ENCODE results near the gene RANBP10. TPM values are rescaled to one million over a fixed set of nuclear protein-coding genes. Genes with fewer than 3 reads are reported as not detected.

Gene RANBP10
- total and polyA plus RNA-seq, 2 experiments from 2014 or later, result 9.0 to 13.6 TPM

DNA sequence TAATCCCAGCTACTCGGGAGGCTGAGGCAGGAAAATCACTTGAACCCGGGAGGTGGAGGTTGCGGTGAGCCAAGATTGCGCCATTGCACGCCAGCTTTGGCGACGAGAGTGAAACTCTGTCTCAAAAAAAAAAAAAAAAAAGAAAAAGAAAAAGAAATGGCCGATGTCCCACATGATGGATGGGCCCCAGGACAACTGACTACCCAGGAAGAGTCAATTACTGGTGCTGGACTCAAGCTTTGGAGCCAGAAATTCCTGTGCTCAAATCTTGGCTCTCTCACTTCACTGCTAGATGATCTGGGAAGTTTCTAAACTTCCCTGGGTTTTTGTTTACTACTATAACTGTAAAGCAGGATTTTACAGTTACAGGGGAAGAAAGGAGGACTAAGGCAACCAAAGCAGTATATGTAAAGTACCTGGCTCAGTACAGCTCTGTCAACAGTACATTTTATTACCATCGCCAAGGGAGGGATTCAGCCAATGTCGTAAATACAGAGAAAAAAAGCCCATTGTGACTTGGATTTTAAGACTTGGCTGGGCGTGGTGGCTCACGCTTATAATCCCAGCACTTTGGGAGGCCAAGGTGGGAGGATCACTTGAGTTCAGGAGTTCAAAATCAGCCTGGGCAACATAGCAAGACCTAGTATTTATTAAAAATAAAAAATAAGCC is 127.9 kb downstream of the RANBP10 start:
- H3K4me3 ChIP-seq, result no peak overlapping the region
- H3K9me3 Mint-ChIP-seq, result no peaks in the 10 kb centered on the region
- no peaks in the 10 kb centered on the region for H3K27me3 ChIP-seq (ENCODE audit: insufficient read depth)
- ATAC-seq (no peak), DNase-seq (ENCODE audit: low spot score) (no peak)
- TF ChIP-seq EZH2 (IDR thresholded peaks at IDR 0.05; ENCODE audit: low read depth, unreplicated experiment) (no peak), NANOG (IDR thresholded peaks at IDR 0.05; ENCODE audit: borderline replicate concordance) (no peak), ZNF114 (CRISPR knock-in tag; IDR thresholded peaks at IDR 0.05) (no peak), JUNB (IDR thresholded peaks at IDR 0.05; ENCODE audit: unreplicated experiment) (no peak), EZH2phosphoT487 (IDR thresholded peaks at IDR 0.05; ENCODE audit: unreplicated experiment) (no peak), STAT1 (IDR thresholded peaks at IDR 0.05; ENCODE audit: unreplicated experiment) (no peak), ZNF331 (CRISPR knock-in tag; IDR thresholded peaks at IDR 0.05; ENCODE audit: low read depth) (no peak), POLR2AphosphoS5 (IDR thresholded peaks at IDR 0.05; ENCODE audit: low read depth) (no peak), CREB1 (CRISPR knock-in tag; IDR thresholded peaks at IDR 0.05; ENCODE audit: low read depth) (no peak)
- TF ChIP-seq, protein P1, sequence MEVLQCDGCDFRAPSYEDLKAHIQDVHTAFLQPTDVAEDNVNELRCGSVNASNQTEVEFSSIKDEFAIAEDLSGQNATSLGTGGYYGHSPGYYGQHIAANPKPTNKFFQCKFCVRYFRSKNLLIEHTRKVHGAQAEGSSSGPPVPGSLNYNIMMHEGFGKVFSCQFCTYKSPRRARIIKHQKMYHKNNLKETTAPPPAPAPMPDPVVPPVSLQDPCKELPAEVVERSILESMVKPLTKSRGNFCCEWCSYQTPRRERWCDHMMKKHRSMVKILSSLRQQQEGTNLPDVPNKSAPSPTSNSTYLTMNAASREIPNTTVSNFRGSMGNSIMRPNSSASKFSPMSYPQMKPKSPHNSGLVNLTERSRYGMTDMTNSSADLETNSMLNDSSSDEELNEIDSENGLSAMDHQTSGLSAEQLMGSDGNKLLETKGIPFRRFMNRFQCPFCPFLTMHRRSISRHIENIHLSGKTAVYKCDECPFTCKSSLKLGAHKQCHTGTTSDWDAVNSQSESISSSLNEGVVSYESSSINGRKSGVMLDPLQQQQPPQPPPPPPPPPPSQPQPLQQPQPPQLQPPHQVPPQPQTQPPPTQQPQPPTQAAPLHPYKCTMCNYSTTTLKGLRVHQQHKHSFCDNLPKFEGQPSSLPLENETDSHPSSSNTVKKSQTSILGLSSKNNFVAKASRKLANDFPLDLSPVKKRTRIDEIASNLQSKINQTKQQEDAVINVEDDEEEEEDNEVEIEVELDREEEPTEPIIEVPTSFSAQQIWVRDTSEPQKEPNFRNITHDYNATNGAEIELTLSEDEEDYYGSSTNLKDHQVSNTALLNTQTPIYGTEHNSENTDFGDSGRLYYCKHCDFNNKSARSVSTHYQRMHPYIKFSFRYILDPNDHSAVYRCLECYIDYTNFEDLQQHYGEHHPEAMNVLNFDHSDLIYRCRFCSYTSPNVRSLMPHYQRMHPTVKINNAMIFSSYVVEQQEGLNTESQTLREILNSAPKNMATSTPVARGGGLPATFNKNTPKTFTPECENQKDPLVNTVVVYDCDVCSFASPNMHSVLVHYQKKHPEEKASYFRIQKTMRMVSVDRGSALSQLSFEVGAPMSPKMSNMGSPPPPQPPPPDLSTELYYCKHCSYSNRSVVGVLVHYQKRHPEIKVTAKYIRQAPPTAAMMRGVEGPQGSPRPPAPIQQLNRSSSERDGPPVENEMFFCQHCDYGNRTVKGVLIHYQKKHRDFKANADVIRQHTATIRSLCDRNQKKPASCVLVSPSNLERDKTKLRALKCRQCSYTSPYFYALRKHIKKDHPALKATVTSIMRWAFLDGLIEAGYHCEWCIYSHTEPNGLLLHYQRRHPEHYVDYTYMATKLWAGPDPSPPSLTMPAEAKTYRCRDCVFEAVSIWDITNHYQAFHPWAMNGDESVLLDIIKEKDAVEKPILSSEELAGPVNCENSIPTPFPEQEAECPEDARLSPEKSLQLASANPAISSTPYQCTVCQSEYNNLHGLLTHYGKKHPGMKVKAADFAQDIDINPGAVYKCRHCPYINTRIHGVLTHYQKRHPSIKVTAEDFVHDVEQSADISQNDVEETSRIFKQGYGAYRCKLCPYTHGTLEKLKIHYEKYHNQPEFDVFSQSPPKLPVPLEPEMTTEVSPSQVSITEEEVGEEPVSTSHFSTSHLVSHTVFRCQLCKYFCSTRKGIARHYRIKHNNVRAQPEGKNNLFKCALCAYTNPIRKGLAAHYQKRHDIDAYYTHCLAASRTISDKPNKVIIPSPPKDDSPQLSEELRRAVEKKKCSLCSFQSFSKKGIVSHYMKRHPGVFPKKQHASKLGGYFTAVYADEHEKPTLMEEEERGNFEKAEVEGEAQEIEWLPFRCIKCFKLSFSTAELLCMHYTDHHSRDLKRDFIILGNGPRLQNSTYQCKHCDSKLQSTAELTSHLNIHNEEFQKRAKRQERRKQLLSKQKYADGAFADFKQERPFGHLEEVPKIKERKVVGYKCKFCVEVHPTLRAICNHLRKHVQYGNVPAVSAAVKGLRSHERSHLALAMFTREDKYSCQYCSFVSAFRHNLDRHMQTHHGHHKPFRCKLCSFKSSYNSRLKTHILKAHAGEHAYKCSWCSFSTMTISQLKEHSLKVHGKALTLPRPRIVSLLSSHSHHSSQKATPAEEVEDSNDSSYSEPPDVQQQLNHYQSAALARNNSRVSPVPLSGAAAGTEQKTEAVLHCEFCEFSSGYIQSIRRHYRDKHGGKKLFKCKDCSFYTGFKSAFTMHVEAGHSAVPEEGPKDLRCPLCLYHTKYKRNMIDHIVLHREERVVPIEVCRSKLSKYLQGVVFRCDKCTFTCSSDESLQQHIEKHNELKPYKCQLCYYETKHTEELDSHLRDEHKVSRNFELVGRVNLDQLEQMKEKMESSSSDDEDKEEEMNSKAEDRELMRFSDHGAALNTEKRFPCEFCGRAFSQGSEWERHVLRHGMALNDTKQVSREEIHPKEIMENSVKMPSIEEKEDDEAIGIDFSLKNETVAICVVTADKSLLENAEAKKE (CRISPR knock-in tag; IDR thresholded peaks at IDR 0.05), result no peak
- TF ChIP-seq, protein P2, sequence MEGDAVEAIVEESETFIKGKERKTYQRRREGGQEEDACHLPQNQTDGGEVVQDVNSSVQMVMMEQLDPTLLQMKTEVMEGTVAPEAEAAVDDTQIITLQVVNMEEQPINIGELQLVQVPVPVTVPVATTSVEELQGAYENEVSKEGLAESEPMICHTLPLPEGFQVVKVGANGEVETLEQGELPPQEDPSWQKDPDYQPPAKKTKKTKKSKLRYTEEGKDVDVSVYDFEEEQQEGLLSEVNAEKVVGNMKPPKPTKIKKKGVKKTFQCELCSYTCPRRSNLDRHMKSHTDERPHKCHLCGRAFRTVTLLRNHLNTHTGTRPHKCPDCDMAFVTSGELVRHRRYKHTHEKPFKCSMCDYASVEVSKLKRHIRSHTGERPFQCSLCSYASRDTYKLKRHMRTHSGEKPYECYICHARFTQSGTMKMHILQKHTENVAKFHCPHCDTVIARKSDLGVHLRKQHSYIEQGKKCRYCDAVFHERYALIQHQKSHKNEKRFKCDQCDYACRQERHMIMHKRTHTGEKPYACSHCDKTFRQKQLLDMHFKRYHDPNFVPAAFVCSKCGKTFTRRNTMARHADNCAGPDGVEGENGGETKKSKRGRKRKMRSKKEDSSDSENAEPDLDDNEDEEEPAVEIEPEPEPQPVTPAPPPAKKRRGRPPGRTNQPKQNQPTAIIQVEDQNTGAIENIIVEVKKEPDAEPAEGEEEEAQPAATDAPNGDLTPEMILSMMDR (conservative IDR thresholded peaks at IDR 0.05; ENCODE audit: low read depth in 2 of 2), result no peak
- TF ChIP-seq, protein P3, sequence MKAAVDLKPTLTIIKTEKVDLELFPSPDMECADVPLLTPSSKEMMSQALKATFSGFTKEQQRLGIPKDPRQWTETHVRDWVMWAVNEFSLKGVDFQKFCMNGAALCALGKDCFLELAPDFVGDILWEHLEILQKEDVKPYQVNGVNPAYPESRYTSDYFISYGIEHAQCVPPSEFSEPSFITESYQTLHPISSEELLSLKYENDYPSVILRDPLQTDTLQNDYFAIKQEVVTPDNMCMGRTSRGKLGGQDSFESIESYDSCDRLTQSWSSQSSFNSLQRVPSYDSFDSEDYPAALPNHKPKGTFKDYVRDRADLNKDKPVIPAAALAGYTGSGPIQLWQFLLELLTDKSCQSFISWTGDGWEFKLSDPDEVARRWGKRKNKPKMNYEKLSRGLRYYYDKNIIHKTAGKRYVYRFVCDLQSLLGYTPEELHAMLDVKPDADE (IDR thresholded peaks at IDR 0.05), result no peak
- TF ChIP-seq, protein P4, sequence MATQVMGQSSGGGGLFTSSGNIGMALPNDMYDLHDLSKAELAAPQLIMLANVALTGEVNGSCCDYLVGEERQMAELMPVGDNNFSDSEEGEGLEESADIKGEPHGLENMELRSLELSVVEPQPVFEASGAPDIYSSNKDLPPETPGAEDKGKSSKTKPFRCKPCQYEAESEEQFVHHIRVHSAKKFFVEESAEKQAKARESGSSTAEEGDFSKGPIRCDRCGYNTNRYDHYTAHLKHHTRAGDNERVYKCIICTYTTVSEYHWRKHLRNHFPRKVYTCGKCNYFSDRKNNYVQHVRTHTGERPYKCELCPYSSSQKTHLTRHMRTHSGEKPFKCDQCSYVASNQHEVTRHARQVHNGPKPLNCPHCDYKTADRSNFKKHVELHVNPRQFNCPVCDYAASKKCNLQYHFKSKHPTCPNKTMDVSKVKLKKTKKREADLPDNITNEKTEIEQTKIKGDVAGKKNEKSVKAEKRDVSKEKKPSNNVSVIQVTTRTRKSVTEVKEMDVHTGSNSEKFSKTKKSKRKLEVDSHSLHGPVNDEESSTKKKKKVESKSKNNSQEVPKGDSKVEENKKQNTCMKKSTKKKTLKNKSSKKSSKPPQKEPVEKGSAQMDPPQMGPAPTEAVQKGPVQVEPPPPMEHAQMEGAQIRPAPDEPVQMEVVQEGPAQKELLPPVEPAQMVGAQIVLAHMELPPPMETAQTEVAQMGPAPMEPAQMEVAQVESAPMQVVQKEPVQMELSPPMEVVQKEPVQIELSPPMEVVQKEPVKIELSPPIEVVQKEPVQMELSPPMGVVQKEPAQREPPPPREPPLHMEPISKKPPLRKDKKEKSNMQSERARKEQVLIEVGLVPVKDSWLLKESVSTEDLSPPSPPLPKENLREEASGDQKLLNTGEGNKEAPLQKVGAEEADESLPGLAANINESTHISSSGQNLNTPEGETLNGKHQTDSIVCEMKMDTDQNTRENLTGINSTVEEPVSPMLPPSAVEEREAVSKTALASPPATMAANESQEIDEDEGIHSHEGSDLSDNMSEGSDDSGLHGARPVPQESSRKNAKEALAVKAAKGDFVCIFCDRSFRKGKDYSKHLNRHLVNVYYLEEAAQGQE (IDR thresholded peaks at IDR 0.05; ENCODE audit: unreplicated experiment), result no peak
- no peaks in the 10 kb centered on the region for H3K9me2 ChIP-seq (ENCODE audit: insufficient read depth)
- no peak overlapping the region for H3K27ac Mint-ChIP-seq
- no peaks in the 10 kb centered on the region; the same call in 1 of the 2 replicates for H3K36me3 ChIP-seq (ENCODE audit: insufficient read depth)
- H3K27me3 Mint-ChIP-seq (ENCODE audit: insufficient read depth, low read depth, poor library complexity), result peaks cover 13% of the 10 kb centered on the region
- no peak overlapping the region for H2AFZ ChIP-seq
- H3K79me2 ChIP-seq (replicated peaks; ENCODE audit: insufficient read depth), result no peaks in the 10 kb centered on the region
- H3K36me3 Mint-ChIP-seq (ENCODE audit: low read depth), result peaks cover 5% of the 10 kb centered on the region; the same call in 1 of the 3 replicates
- no peak overlapping the region for H3K4me3 Mint-ChIP-seq
- peak overlapping the region; percentile 51 for H3K27ac ChIP-seq (ENCODE audit: low read depth)
- no peaks in the 10 kb centered on the region for H3K4me1 ChIP-seq (ENCODE audit: insufficient read depth)
- H4K20me1 ChIP-seq (replicated peaks; ENCODE audit: insufficient read depth), result peaks cover 12% of the 10 kb centered on the region
- no peaks in the 10 kb centered on the region for H3F3A ChIP-seq (replicated peaks; ENCODE audit: low read depth)
- H3K4me2 ChIP-seq, result no peak overlapping the region
- 0 out of 3 replicates have a peak, but pooled peaks cover 3% of the 10 kb centered on the region for H3K4me1 Mint-ChIP-seq
